Fibroblast of lung (primary cell): ENCODE measurements around the gene ARHGEF38. TPM values are rescaled to one million over a fixed set of nuclear protein-coding genes. Genes with fewer than 3 reads are reported as not detected.

Experiments used
- DNase-seq, 2 donors: peaks; one replicate each; pipeline versions ENCODE4 v3.0.0 to v3.0.0-alpha.2; 2010; ENCODE audit warnings: low read depth in 2 of 2
- H2AFZ ChIP-seq: 2 replicates; pipeline ENCODE4 v1.5.1; 2012; ENCODE audit warnings: low read length, control low read depth, inconsistent platforms
- H3K27ac ChIP-seq: 2 replicates; pipeline ENCODE4 v1.5.1; 2011; ENCODE audit warnings: low read length, control low read depth; ENCODE audit not compliant: insufficient read depth
- H3K27me3 ChIP-seq: 2 replicates; pipeline ENCODE4 v1.5.1; 2011; ENCODE audit warnings: mild to moderate bottlenecking, low read length; ENCODE audit not compliant: control insufficient read depth, insufficient read depth
- H3K36me3 ChIP-seq: 2 replicates; pipeline ENCODE4 v1.5.1; 2011; ENCODE audit warnings: low read length; ENCODE audit not compliant: control insufficient read depth, insufficient read depth
- H3K4me1 ChIP-seq: 2 replicates; pipeline ENCODE4 v1.5.1; 2011; ENCODE audit warnings: low read length; ENCODE audit not compliant: control insufficient read depth, insufficient read depth; ENCODE audit errors: extremely low read depth
- H3K4me2 ChIP-seq: 2 replicates; pipeline ENCODE4 v1.5.1; 2011; ENCODE audit warnings: low read length, control low read depth; ENCODE audit not compliant: insufficient read depth; ENCODE audit errors: extremely low read depth
- H3K4me3 ChIP-seq, 4 experiments: fragments of 200-600 bp in 1 of 4; sonication (generic) in 1 of 4; replicated peaks in 1 of 4; 2 replicates each; pipeline ENCODE4 v1.5.1; 2011 to 2016; ENCODE audit warnings: low read length in 4 of 4, low read depth in 3 of 4, mild to moderate bottlenecking in 3 of 4, control low read depth in 2 of 4, inconsistent platforms in 1 of 4, mixed read lengths in 1 of 4; ENCODE audit not compliant: insufficient read depth in 1 of 4; ENCODE audit errors: control extremely low read depth in 1 of 4
- H3K79me2 ChIP-seq: 2 replicates; pipeline ENCODE4 v1.5.1; 2012; ENCODE audit warnings: mild to moderate bottlenecking, low read length, inconsistent platforms; ENCODE audit not compliant: control insufficient read depth, insufficient read depth
- H3K9ac ChIP-seq: 2 replicates; pipeline ENCODE4 v1.5.1; 2011; ENCODE audit warnings: mild to moderate bottlenecking, low read length, control low read depth; ENCODE audit not compliant: insufficient read depth
- H3K9me3 ChIP-seq: 2 replicates; pipeline ENCODE4 v1.5.1; 2012; ENCODE audit warnings: low read depth, low read length; ENCODE audit not compliant: control insufficient read depth, insufficient read depth
- H4K20me1 ChIP-seq: 2 replicates; pipeline ENCODE4 v1.5.1; 2011; ENCODE audit warnings: low read length; ENCODE audit not compliant: control insufficient read depth, insufficient read depth; ENCODE audit errors: extremely low read depth
- EZH2 ChIP-seq: IDR thresholded peaks from 2 replicates; pipeline ENCODE4 v1.5.1; 2012; ENCODE audit warnings: low read length, control low read depth, mild to moderate bottlenecking; ENCODE audit errors: missing control alignments
- polyA plus RNA-seq, 2 donors: library from polyadenylated mRNA; depleted of rRNA in 1 of 2; stranded (reverse) in 1 of 2; unstranded in 1 of 2; fragments of >200 nt; gene quantifications; 2 replicates each; pipeline ENCODE4 v1.2.1, GENCODE V29; 2011 to 2012; ENCODE audit warnings: missing spikeins in 1 of 2
- total RNA-seq: library from RNA; depleted of rRNA; stranded (reverse); fragments of >200 nt; gene quantifications from 2 replicates; pipeline ENCODE4 v1.2.1, GENCODE V29; 2014
- TF ChIP-seq, protein P1 (sequence below), 2 donors: IDR thresholded peaks in 1 of 2; conservative IDR thresholded peaks in 1 of 2; 1 replicate in 1 of 2; 2 replicates in 1 of 2; pipeline ENCODE4 v1.5.1; 2011 to 2012; ENCODE audit warnings: low read length in 2 of 2, control low read depth in 1 of 2, inconsistent platforms in 1 of 2, low read depth in 1 of 2, mild to moderate bottlenecking in 1 of 2

Gene ARHGEF38
- total and polyA plus RNA-seq, 2 donors (not counting 1 experiment from before 2014, with no cell fraction given): not detected

DNA sequence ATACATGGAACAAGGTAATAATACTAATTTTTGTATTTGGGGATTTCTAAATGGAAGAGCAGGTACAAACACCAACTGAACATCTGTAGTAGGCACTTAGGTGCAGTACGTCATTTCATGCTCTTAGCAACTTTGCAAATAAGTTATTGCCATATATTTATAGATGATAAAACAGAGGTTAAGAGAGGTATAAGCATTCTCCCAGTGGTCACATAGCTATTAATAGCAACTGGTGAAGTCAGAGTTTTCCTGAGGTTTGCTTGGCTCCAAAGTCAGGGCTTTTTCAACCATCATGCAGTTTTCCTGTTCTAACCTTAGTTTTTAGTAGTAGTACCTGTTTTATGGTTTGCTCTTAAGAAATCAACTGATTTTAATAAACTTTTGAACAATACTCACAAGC is 10.9 kb downstream of the ARHGEF38 start:
- no peak overlapping the region for H3K4me3 ChIP-seq
- no peak overlapping the region for H3K9ac ChIP-seq
- no peaks in the 10 kb centered on the region for H3K79me2 ChIP-seq
- H3K9me3 ChIP-seq: no peaks in the 10 kb centered on the region
- no peak overlapping the region for H3K27ac ChIP-seq
- no peaks in the 10 kb centered on the region for H3K36me3 ChIP-seq
- no peak overlapping the region for H3K4me2 ChIP-seq
- TF ChIP-seq, protein P1, sequence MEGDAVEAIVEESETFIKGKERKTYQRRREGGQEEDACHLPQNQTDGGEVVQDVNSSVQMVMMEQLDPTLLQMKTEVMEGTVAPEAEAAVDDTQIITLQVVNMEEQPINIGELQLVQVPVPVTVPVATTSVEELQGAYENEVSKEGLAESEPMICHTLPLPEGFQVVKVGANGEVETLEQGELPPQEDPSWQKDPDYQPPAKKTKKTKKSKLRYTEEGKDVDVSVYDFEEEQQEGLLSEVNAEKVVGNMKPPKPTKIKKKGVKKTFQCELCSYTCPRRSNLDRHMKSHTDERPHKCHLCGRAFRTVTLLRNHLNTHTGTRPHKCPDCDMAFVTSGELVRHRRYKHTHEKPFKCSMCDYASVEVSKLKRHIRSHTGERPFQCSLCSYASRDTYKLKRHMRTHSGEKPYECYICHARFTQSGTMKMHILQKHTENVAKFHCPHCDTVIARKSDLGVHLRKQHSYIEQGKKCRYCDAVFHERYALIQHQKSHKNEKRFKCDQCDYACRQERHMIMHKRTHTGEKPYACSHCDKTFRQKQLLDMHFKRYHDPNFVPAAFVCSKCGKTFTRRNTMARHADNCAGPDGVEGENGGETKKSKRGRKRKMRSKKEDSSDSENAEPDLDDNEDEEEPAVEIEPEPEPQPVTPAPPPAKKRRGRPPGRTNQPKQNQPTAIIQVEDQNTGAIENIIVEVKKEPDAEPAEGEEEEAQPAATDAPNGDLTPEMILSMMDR (conservative IDR thresholded peaks at IDR 0.05 in 1 of 2, IDR thresholded peaks at IDR 0.05 in 1 of 2; ENCODE audit: low read depth in 1 of 2, low read length in 2 of 2): no peak
- TF ChIP-seq EZH2: no peak
- no peak overlapping the region for H2AFZ ChIP-seq
- no peaks in the 10 kb centered on the region for H3K4me1 ChIP-seq
- no peak for DNase-seq
- no peaks in the 10 kb centered on the region for H3K27me3 ChIP-seq
- H4K20me1 ChIP-seq: no peaks in the 10 kb centered on the region

DNA sequence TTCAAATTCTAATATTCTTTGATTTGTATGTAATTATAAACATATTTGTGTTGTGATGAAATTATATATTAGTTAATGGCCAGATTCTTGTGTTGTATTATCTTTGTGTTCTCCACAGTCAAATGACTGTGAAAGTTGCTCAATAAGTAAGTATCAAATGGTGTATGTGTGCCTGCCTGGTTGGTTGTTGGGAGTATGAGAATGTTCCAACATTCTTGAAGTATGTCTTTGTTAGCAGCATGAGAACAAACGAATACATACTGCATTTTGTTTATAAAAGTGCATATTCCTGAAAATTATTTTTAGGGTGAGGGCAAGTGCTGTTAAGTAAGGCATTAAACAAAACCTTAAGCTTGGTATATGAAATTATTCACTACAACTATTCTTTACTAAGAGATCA is 16.2 kb downstream of the ARHGEF38 start:
- no peaks in the 10 kb centered on the region for H3K36me3 ChIP-seq
- H3K27me3 ChIP-seq: no peaks in the 10 kb centered on the region
- no peaks in the 10 kb centered on the region for H3K4me1 ChIP-seq
- no peaks in the 10 kb centered on the region for H3K79me2 ChIP-seq
- no peak for DNase-seq
- TF ChIP-seq, protein P1 (conservative IDR thresholded peaks at IDR 0.05 in 1 of 2, IDR thresholded peaks at IDR 0.05 in 1 of 2; ENCODE audit: low read depth in 1 of 2, low read length in 2 of 2): no peak
- TF ChIP-seq EZH2: no peak
- H3K27ac ChIP-seq: no peak overlapping the region
- no peak overlapping the region for H3K4me3 ChIP-seq
- no peaks in the 10 kb centered on the region for H3K9me3 ChIP-seq
- H3K9ac ChIP-seq: no peak overlapping the region
- no peaks in the 10 kb centered on the region for H4K20me1 ChIP-seq
- no peak overlapping the region for H2AFZ ChIP-seq
- H3K4me2 ChIP-seq: no peak overlapping the region

DNA sequence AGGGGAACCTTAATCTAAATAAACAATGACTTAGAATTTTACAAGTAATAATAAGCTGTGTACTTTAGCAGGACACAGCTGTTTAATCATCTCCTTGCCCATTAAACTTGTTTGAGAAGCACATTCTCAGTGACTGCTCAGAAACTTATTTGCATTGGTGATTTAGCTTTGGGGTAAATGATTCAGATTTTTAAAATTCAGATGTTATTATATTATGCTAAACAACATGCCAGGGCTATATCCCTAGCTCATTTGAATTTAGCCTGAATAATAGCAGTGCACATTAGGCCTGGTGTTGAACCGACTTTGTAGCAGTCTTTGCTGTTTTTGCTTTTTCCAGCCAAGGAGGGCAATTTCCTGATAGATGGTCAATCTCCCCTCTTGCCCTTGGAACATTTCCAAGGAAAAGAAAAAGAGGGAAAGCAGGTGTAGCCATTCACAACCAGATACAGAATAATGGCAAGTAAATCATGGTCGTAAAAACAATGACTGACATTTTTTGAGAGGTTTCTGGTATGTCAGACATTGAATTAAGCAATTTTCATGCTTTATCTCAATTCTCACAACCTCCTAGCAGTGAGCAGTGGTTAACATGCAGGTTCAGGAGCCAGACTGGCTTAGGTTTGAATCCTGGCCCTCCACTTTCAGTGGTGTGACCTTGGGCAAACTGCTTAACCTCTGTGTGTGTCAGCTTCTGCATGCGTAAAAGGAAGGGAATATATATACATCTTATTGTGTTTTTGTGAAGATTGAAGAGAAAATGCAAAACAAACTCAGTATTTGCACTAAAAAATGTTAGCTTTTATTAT is 16.8 kb downstream of the ARHGEF38 start:
- TF ChIP-seq EZH2: no peak
- TF ChIP-seq, protein P1 (conservative IDR thresholded peaks at IDR 0.05 in 1 of 2, IDR thresholded peaks at IDR 0.05 in 1 of 2; ENCODE audit: low read depth in 1 of 2, low read length in 2 of 2): no peak
- Histone ChIP-seq H3K9ac (no peak overlapping the region), H3K4me3 (no peak overlapping the region), H3K9me3 (no peaks in the 10 kb centered on the region), H2AFZ (no peak overlapping the region), H4K20me1 (no peaks in the 10 kb centered on the region), H3K4me2 (no peak overlapping the region), H3K4me1 (no peaks in the 10 kb centered on the region), H3K27me3 (no peaks in the 10 kb centered on the region), H3K79me2 (no peaks in the 10 kb centered on the region), H3K36me3 (no peaks in the 10 kb centered on the region), H3K27ac (no peak overlapping the region)
- DNase-seq: no peak
